Endothelial cell of umbilical vein (primary cell): ENCODE results near the gene EFHC1. TPM values are rescaled to one million over a fixed set of nuclear protein-coding genes. Genes with fewer than 3 reads are reported as not detected.

ENCODE experiments used
- BruUV-seq: library from RNA; stranded (reverse); fragments of 400-500 nt; replicated peaks from 2 replicates; lab custom pipeline; 2021; lab: Mats Ljungman, UMichigan
- CTCF ChIA-PET: fragments of 300-600, 350-600 bp; sonication (Branson Sonifier 250); formaldehyde crosslinking; loops from one replicate; lab custom pipeline; 2021; ENCODE audit warnings: antibody characterized with exemption, inconsistent platforms; lab: Charles Lee
- POLR2A ChIA-PET: fragments of 300-600, 350-600 bp; sonication (Branson Sonifier 250); formaldehyde crosslinking; loops from one replicate; lab custom pipeline; 2021; ENCODE audit warnings: antibody characterized with exemption, inconsistent platforms; lab: Charles Lee
- DNase-seq: peaks from one replicate; pipeline ENCODE4 v3.0.0-alpha.2; 2011; ENCODE audit warnings: low read depth, low spot score
- FAIRE-seq: peaks from 2 replicates; lab custom pipeline; 2011; peaks lifted over from hg19 to GRCh38; lab: Jason Lieb, UNC
- H2AFZ ChIP-seq: 2 replicates; pipeline ENCODE4 v1.6.0; 2012; ENCODE audit warnings: low read depth, low read length, control low read depth, inconsistent platforms
- H3K27ac ChIP-seq: 2 replicates; pipeline ENCODE4 v1.5.1; 2011; ENCODE audit warnings: low read depth, mild to moderate bottlenecking, control low read depth, low read length, moderate library complexity; ENCODE audit not compliant: insufficient read depth
- H3K27me3 ChIP-seq, 2 experiments: 2 replicates each; pipeline versions ENCODE4 v1.6.0 to v1.6.1; 2011; ENCODE audit warnings: low read length in 2 of 2, mixed read lengths in 1 of 2; ENCODE audit not compliant: control insufficient read depth in 2 of 2, insufficient read depth in 2 of 2
- H3K36me3 ChIP-seq, 2 experiments: 2 replicates in 1 of 2; 3 replicates in 1 of 2; pipeline ENCODE4 v1.5.1; 2011; ENCODE audit warnings: low read length in 2 of 2, mild to moderate bottlenecking in 1 of 2, moderate library complexity in 1 of 2; ENCODE audit not compliant: control insufficient read depth in 2 of 2, insufficient read depth in 2 of 2; ENCODE audit errors: extremely low read depth in 1 of 2
- H3K4me1 ChIP-seq: 3 replicates; pipeline ENCODE4 v1.5.1; 2011; ENCODE audit warnings: mild to moderate bottlenecking, low read length; ENCODE audit not compliant: control insufficient read depth, insufficient read depth; ENCODE audit errors: extremely low read depth
- H3K4me2 ChIP-seq: 2 replicates; pipeline ENCODE4 v1.6.1; 2011; ENCODE audit warnings: low read length, control low read depth, mixed read lengths; ENCODE audit not compliant: insufficient read depth
- H3K4me3 ChIP-seq, 3 experiments: fragments of 200-600 bp in 1 of 3; sonication (generic), shearing (Covaris generic) in 1 of 3; replicated peaks in 1 of 3; 2 replicates each; pipeline ENCODE4 v1.5.1; 2011 to 2016; ENCODE audit warnings: control low read depth in 3 of 3, low read length in 3 of 3, mild to moderate bottlenecking in 2 of 3, inconsistent platforms in 1 of 3, low read depth in 1 of 3, moderate library complexity in 1 of 3; ENCODE audit not compliant: insufficient read depth in 1 of 3
- H3K79me2 ChIP-seq: 2 replicates; pipeline ENCODE4 v1.6.0; 2012; ENCODE audit warnings: low read length, inconsistent platforms; ENCODE audit not compliant: control insufficient read depth, insufficient read depth
- H3K9ac ChIP-seq: replicated peaks from 2 replicates; pipeline ENCODE3; 2011; ENCODE audit warnings: low read length, control low read depth; ENCODE audit not compliant: insufficient read depth; ENCODE audit errors: extremely low read depth
- H3K9me1 ChIP-seq: replicated peaks from 3 replicates; pipeline ENCODE4 v1.6.0; 2011; ENCODE audit warnings: mild to moderate bottlenecking, low read length; ENCODE audit not compliant: control insufficient read depth, insufficient read depth; ENCODE audit errors: extremely low read depth
- H3K9me3 ChIP-seq: replicated peaks from 2 replicates; pipeline ENCODE4 v1.5.1; 2012; ENCODE audit warnings: low read length, inconsistent platforms; ENCODE audit not compliant: control insufficient read depth, insufficient read depth
- H4K20me1 ChIP-seq: replicated peaks from 2 replicates; pipeline ENCODE3; 2011; ENCODE audit warnings: mild to moderate bottlenecking, low read length; ENCODE audit not compliant: control insufficient read depth, insufficient read depth; ENCODE audit errors: extremely low read depth
- EZH2 ChIP-seq: IDR thresholded peaks from 2 replicates; pipeline ENCODE4 v1.6.1; 2012; ENCODE audit warnings: borderline replicate concordance, low read depth, mild to moderate bottlenecking, moderate library complexity, low read length, inconsistent platforms; ENCODE audit not compliant: severe bottlenecking
- FOS ChIP-seq: IDR thresholded peaks from 2 replicates; pipeline ENCODE4 v1.6.1; 2011; ENCODE audit warnings: mild to moderate bottlenecking, low read length, moderate library complexity, borderline replicate concordance; ENCODE audit not compliant: insufficient read depth
- GATA2 ChIP-seq: IDR thresholded peaks from 2 replicates; pipeline ENCODE4 v1.7.0; 2011; ENCODE audit warnings: low read depth, mild to moderate bottlenecking, moderate library complexity, mixed read lengths, low read length; ENCODE audit not compliant: insufficient read length, insufficient read depth
- JUN ChIP-seq: IDR thresholded peaks from 2 replicates; pipeline ENCODE4 v1.6.1; 2011; ENCODE audit warnings: borderline replicate concordance, low read depth; ENCODE audit not compliant: insufficient read length, insufficient read depth
- MAX ChIP-seq: IDR thresholded peaks from 2 replicates; pipeline ENCODE4 v1.6.1; 2011; ENCODE audit not compliant: insufficient read depth, insufficient read length
- MYC ChIP-seq: IDR thresholded peaks from one replicate; pipeline ENCODE4 v1.6.1; 2011; ENCODE audit warnings: mild to moderate bottlenecking, low read depth, low read length
- POLR2A ChIP-seq: IDR thresholded peaks from 2 replicates; pipeline ENCODE4 v1.6.1; 2012; ENCODE audit warnings: low read depth, mild to moderate bottlenecking, control low read depth, low read length
- POLR2AphosphoS5 ChIP-seq: IDR thresholded peaks from 2 replicates; pipeline ENCODE4 v1.6.1; 2012; ENCODE audit warnings: low read depth, mild to moderate bottlenecking, control low read depth, low read length, moderate library complexity; ENCODE audit not compliant: insufficient read depth
- dilution Hi-C: fragments of 300-500 bp; cut with MboI; formaldehyde crosslinking; loops from one replicate; pipeline ENCODE4 v1.15.0; 2019; ENCODE audit warnings: low sequenced_read_pairs; ENCODE audit not compliant: extremely low pct_ligation_motif_present
- intact Hi-C: fragments of 100-400 bp; cut with micrococcal nuclease; formaldehyde crosslinking; loops from one replicate; pipeline ENCODE4 v1.10.0; 2022
- polyA plus RNA-seq, 4 experiments: library from polyadenylated mRNA; depleted of rRNA in 3 of 4; stranded (reverse) in 3 of 4; unstranded in 1 of 4; fragments of >200 nt; gene quantifications; 2 replicates each; pipeline versions ENCODE4 v1.2.1 to v1.2.3, GENCODE V29; 2011 to 2012; ENCODE audit warnings: missing spikeins in 1 of 4
- total RNA-seq: library from RNA; stranded (reverse); gene quantifications from 2 replicates; pipeline ENCODE4 v1.2.3, GENCODE V29; 2021
- TF ChIP-seq, protein P1 (sequence below), 2 donors: IDR thresholded peaks; 1 replicate in 1 of 2; 2 replicates in 1 of 2; pipeline ENCODE4 v1.5.1; 2011; ENCODE audit warnings: low read length in 2 of 2, mild to moderate bottlenecking in 2 of 2, moderate library complexity in 2 of 2, control low read depth in 1 of 2, inconsistent platforms in 1 of 2, low read depth in 1 of 2; ENCODE audit not compliant: insufficient read depth in 1 of 2; ENCODE audit errors: extremely low read depth in 1 of 2

The EFHC1 gene
- total and polyA plus RNA-seq, 2 donors (not counting 3 experiments of a cell fraction or from before 2014, with no cell fraction given): 14.6 to 17.6 TPM

DNA sequence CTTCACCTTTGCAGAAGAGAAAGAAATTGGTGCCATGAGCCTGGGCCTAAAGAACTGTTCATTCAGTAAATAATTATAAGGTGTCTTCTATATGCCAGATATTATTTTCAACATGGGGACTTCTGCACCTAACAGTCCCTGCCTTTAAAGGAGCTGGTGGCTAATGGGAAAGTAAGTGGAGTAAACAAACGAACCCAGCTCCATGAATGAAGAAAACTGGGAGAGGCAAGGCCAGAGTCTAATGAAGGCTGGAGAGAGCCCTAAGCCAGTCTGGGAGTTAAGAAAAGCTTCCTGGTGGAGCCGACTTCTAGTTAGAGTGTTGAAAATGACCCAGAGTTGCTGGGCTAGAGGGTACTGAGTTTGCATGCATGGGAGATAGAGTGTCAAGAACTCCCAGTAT lies 24.2 kb upstream of the EFHC1 start:
- intact Hi-C loops (loop anchor here (10.0 kb wide), 1 partner anchor 331 kb away; no protein-coding TSS in a partner anchor), dilution Hi-C loops (loop anchor here (25.0 kb wide), 2 partner anchors 109 to 266 kb away; partner anchors contain the start of genes MCM3 and TMEM14A)

More for the DNA sequence above, 24.2 kb upstream of the EFHC1 start:
- no peak overlapping the region for H3K4me3 ChIP-seq
- H3K27me3 ChIP-seq: no peaks in the 10 kb centered on the region
- no peak for DNase-seq
- no peak overlapping the region for H3K27ac ChIP-seq
- H2AFZ ChIP-seq: no peak overlapping the region
- CTCF ChIA-PET: interaction anchor here (0.6 to 2.8 kb wide), 2 partner anchors 12 to 107 kb away, joined by 3 to 10 read pairs; no protein-coding TSS in a partner anchor
- no peaks in the 10 kb centered on the region for H3K79me2 ChIP-seq
- no peak overlapping the region for H3K9ac ChIP-seq
- BruUV-seq: no TSS peak
- H3K36me3 ChIP-seq: no peaks in the 10 kb centered on the region
- H3K4me2 ChIP-seq: no peak overlapping the region
- H3K9me3 ChIP-seq: no peaks in the 10 kb centered on the region
- FAIRE-seq: no peak
- H3K9me1 ChIP-seq: no peaks in the 10 kb centered on the region
- TF ChIP-seq FOS (no peak), EZH2 (no peak), MYC (no peak), GATA2 (no peak), MAX (no peak), POLR2AphosphoS5 (no peak), POLR2A (no peak), JUN (no peak)
- TF ChIP-seq, protein P1, sequence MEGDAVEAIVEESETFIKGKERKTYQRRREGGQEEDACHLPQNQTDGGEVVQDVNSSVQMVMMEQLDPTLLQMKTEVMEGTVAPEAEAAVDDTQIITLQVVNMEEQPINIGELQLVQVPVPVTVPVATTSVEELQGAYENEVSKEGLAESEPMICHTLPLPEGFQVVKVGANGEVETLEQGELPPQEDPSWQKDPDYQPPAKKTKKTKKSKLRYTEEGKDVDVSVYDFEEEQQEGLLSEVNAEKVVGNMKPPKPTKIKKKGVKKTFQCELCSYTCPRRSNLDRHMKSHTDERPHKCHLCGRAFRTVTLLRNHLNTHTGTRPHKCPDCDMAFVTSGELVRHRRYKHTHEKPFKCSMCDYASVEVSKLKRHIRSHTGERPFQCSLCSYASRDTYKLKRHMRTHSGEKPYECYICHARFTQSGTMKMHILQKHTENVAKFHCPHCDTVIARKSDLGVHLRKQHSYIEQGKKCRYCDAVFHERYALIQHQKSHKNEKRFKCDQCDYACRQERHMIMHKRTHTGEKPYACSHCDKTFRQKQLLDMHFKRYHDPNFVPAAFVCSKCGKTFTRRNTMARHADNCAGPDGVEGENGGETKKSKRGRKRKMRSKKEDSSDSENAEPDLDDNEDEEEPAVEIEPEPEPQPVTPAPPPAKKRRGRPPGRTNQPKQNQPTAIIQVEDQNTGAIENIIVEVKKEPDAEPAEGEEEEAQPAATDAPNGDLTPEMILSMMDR (IDR thresholded peaks at IDR 0.05; ENCODE audit: extremely low read depth in 1 of 2, insufficient read depth in 1 of 2, low read depth in 1 of 2, low read length in 2 of 2): no peak
- H3K4me1 ChIP-seq: peaks cover under 1% of the 10 kb centered on the region
- no peaks in the 10 kb centered on the region for H4K20me1 ChIP-seq
- POLR2A ChIA-PET: no interaction called here
